ENCODE data around the gene ABCB7. TPM values are rescaled to one million over a fixed set of nuclear protein-coding genes. Genes with fewer than 3 reads are reported as not detected.

ABCB7 gene
- total RNA-seq, 1 donor from 2014 or later: 25.4 TPM

- Histone ChIP-seq H3K9me3 (no peaks in the 10 kb centered on the region), H3K27me3 (no peaks in the 10 kb centered on the region), H3K27ac (peak overlapping the region; percentile 85), H3K36me3 (no peaks in the 10 kb centered on the region), H3K4me1 (peaks cover 5% of the 10 kb centered on the region), H3K4me3 (peak overlapping the region; percentile 64)
- DNase-seq (no peak), ATAC-seq (peak; percentile 30)
- intact Hi-C loops (cut with DNase I): no loop called here
- TF ChIP-seq CTCF (IDR thresholded peaks at IDR 0.05): no peak
Measured at GRCh38 chrX:75156531-75156945, 455 bp upstream of the ABCB7 start.

GRCh38 chrX:75155447-75155826, 646 bp downstream of the ABCB7 start:
- no peak for DNase-seq
- TF ChIP-seq CTCF (IDR thresholded peaks at IDR 0.05): no peak
- Histone ChIP-seq H3K36me3 (no peaks in the 10 kb centered on the region), H3K9me3 (no peaks in the 10 kb centered on the region), H3K4me1 (peaks cover 5% of the 10 kb centered on the region), H3K4me3 (peak overlapping the region; percentile 64), H3K27me3 (no peaks in the 10 kb centered on the region), H3K27ac (peak overlapping the region; percentile 85)
- ATAC-seq: no peak
- intact Hi-C loops (cut with DNase I): no loop called here

- TF ChIP-seq CTCF (IDR thresholded peaks at IDR 0.05): no peak
- DNase-seq: no peak
- Histone ChIP-seq H3K27me3 (no peaks in the 10 kb centered on the region), H3K4me1 (peaks cover 5% of the 10 kb centered on the region), H3K4me3 (peak overlapping the region; percentile 64), H3K27ac (no peak overlapping the region), H3K9me3 (no peaks in the 10 kb centered on the region), H3K36me3 (no peaks in the 10 kb centered on the region)
- ATAC-seq: no peak
- intact Hi-C loops (cut with DNase I): no loop called here
Measured at GRCh38 chrX:75154871-75155270, 1.2 kb downstream of the ABCB7 start.

- no peaks in the 10 kb centered on the region for H3K36me3 ChIP-seq
- H3K4me3 ChIP-seq: no peak overlapping the region
- no peaks in the 10 kb centered on the region for H3K9me3 ChIP-seq
- TF ChIP-seq CTCF (IDR thresholded peaks at IDR 0.05): no peak
- intact Hi-C loops (cut with DNase I): no loop called here
- H3K27ac ChIP-seq: no peak overlapping the region
- DNase-seq: no peak
- ATAC-seq: no peak
- H3K4me1 ChIP-seq: peaks cover 5% of the 10 kb centered on the region
- H3K27me3 ChIP-seq: no peaks in the 10 kb centered on the region
Measured at GRCh38 chrX:75151827-75152592, 4.1 kb downstream of the ABCB7 start.

GRCh38 chrX:75149654-75150053, 6.4 kb downstream of the ABCB7 start:
- no peak overlapping the region for H3K27ac ChIP-seq

More at GRCh38 chrX:75149654-75150053, 6.4 kb downstream of the ABCB7 start:
- intact Hi-C loops (cut with DNase I): no loop called here
- no peak overlapping the region for H3K4me3 ChIP-seq
- H3K4me1 ChIP-seq: no peaks in the 10 kb centered on the region
- ATAC-seq (no peak), DNase-seq (no peak)
- H3K9me3 ChIP-seq: no peaks in the 10 kb centered on the region
- no peaks in the 10 kb centered on the region for H3K27me3 ChIP-seq
- TF ChIP-seq CTCF (IDR thresholded peaks at IDR 0.05): no peak
- H3K36me3 ChIP-seq: no peaks in the 10 kb centered on the region

Data from upper lobe of right lung (tissue), 1 donor.